ENCODE data around the gene SLC7A5.

Gene SLC7A5

GRCh38 chr16:87844120-87844733, 25.1 kb downstream of the SLC7A5 start:
- no peak overlapping the region for H3K4me3 ChIP-seq (ENCODE audit: low read length)
- no peak for DNase-seq (ENCODE audit: low read depth)
- peak; percentile 41 for TF ChIP-seq CTCF (conservative IDR thresholded peaks at IDR 0.05; ENCODE audit: low read depth, low read length)

- TF ChIP-seq CTCF (conservative IDR thresholded peaks at IDR 0.05; ENCODE audit: low read depth, low read length), result no peak
- no peak overlapping the region for H3K4me3 ChIP-seq (ENCODE audit: low read length)
- no peak for DNase-seq (ENCODE audit: low read depth)
These were observed 25.6 kb downstream of the SLC7A5 start for GRCh38 chr16:87843678-87844105.

DNA sequence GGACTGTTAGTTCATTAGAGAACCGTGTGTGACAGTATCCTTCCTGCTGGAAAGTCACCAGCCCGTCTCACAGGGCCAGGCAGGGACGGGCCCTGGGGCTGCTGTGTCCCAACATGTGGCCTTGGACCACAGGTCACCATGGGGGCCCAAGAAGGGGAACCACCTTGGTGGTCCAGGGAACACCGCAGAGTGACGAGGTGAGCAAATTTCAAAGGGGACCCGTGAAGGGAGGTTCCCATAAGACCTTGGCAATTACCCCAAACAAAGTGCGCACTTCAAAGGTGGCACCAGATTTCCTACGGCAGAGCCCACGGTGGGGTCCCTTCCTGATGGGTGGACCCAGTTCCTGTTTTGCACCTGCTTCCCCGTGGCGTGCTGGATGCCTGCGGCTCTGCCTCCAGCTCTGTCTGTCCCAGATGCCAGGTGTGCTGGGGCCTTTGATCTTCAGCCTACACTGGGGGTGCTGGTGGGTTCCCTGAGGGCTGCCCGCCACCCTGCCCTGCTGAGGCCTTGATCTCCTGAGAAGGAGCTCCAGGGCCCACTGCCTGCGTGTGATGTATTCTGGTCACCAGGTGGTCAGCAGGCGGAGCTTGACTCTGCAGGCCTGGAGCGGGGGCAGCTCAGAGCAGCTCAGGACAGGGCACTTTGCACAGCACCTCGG, 27.0 kb downstream of the SLC7A5 start:
- no peak overlapping the region for H3K4me3 ChIP-seq (ENCODE audit: low read length)
- no peak for DNase-seq (ENCODE audit: low read depth)
- no peak for TF ChIP-seq CTCF (conservative IDR thresholded peaks at IDR 0.05; ENCODE audit: low read depth, low read length)

DNA sequence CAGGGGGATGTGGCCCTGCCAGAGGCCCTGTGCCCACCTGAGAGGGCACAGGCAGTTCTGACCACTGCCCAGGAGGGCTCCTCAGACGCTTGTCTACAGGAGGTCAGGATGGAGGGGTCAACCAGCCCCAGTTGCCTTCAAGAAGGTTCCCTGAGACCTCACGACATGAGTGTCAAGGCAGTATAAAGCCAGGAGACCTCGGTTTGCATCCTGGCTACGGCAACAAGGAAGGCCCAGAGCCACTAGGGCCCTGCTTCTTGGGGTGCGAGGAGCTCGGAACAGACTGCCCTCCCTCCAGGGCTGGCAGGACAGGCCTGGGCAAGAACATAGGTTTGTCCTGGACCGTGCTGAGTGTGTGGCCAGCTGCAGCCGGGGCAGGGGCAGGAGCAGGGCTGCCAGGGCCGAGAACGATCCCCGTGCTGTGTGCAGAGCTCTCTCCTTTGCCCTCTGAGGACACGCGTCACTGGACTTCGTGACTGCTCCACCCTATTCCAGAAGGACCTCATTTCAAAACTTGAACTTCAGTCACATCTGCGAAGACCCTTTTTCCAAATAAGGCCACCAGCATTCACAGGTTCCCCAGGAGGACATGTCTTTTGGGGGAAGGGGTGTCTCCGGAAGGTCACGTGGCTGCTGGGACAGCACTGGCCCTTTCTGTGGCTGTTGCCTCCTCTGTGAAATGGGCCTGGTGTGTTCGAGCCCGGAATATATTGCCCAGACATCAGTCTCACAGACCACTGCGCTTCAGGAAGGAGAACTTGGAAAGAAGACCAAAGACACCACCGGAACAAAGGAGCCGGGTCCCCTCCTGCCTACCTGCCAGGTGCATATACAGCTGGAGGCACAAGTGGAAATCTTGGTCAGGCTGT, 27.7 kb downstream of the SLC7A5 start:
- no peak for DNase-seq (ENCODE audit: low read depth)
- TF ChIP-seq CTCF (conservative IDR thresholded peaks at IDR 0.05; ENCODE audit: low read depth, low read length), result no peak
- no peak overlapping the region for H3K4me3 ChIP-seq (ENCODE audit: low read length)

GRCh38 chr16:87840271-87840978, 28.9 kb downstream of the SLC7A5 start:
- H3K4me3 ChIP-seq (ENCODE audit: low read length), result no peak overlapping the region
- no peak for DNase-seq (ENCODE audit: low read depth)
- TF ChIP-seq CTCF (conservative IDR thresholded peaks at IDR 0.05; ENCODE audit: low read depth, low read length), result peak; percentile 21

GRCh38 chr16:87839542-87840270, 29.6 kb downstream of the SLC7A5 start:
- no peak for DNase-seq (ENCODE audit: low read depth)
- peak; percentile 12 for TF ChIP-seq CTCF (conservative IDR thresholded peaks at IDR 0.05; ENCODE audit: low read depth, low read length)
- no peak overlapping the region for H3K4me3 ChIP-seq (ENCODE audit: low read length)

Measured in retinal pigment epithelial cell (primary cell).